ENCODE data around the gene ZNF221. TPM values are rescaled to one million over a fixed set of nuclear protein-coding genes. Genes with fewer than 3 reads are reported as not detected.

ZNF221 gene
- total and polyA plus RNA-seq, 11 donors: 2.4 to 6.7 (median 3.7) TPM

Other genes with a start within 250 kb of the ZNF221 start
- not detected for gene IRGC, start 235.2 kb upstream of the ZNF221 start, total RNA-seq
- gene IRGC, start 235.2 kb upstream of the ZNF221 start, polyA plus RNA-seq: not detected
- 10 to 100 TPM in 6 of 9 donors, 1 to 10 TPM in 3; 5.8 to 27.7 (median 14.6) TPM for gene SMG9, start 196.3 kb upstream of the ZNF221 start, total RNA-seq
- 10 to 100 TPM; 15.6 to 19.9 TPM for gene SMG9, start 196.3 kb upstream of the ZNF221 start, polyA plus RNA-seq
- 1 to 10 TPM in 2 of 9 donors, under 1 TPM in 7; 0.15 to 3.7 (median 0.63) TPM for gene KCNN4, start 170.3 kb upstream of the ZNF221 start, total RNA-seq
- 1 to 10 TPM in 1 of 2 donors, under 1 TPM in 1; 0.46 to 1.1 TPM for gene KCNN4, start 170.3 kb upstream of the ZNF221 start, polyA plus RNA-seq
- 1 to 10 TPM in 8 of 9 donors, under 1 TPM in 1; 0.37 to 7.9 (median 1.4) TPM for gene LYPD5, start 148.8 kb upstream of the ZNF221 start, total RNA-seq
- gene LYPD5, start 148.8 kb upstream of the ZNF221 start, polyA plus RNA-seq: 1 to 10 TPM in 1 of 2 donors, under 1 TPM in 1; 0.34 to 1.9 TPM
- 10 to 100 TPM in 6 of 9 donors, 1 to 10 TPM in 3; 4.6 to 13.4 (median 11.9) TPM for gene ZNF283, start 123.9 kb upstream of the ZNF221 start, total RNA-seq
- gene ZNF283, start 123.9 kb upstream of the ZNF221 start, polyA plus RNA-seq: 1 to 10 TPM; 4.8 to 5.0 TPM
- gene ZNF404, start 67.3 kb upstream of the ZNF221 start, total RNA-seq: 1 to 10 TPM; 2.3 to 7.6 (median 6.1) TPM
- gene ZNF404, start 67.3 kb upstream of the ZNF221 start, polyA plus RNA-seq: 10 to 100 TPM in 1 of 2 donors, 1 to 10 TPM in 1; 5.6 to 18.7 TPM
- 1 to 10 TPM; 4.0 to 9.9 (median 7.2) TPM for gene ZNF45, start 15.9 kb upstream of the ZNF221 start, total RNA-seq
- gene ZNF45, start 15.9 kb upstream of the ZNF221 start, polyA plus RNA-seq: 1 to 10 TPM; 2.4 to 5.4 TPM
- 1 to 10 TPM; 4.0 to 7.7 (median 6.6) TPM for gene ZNF155, start 33.0 kb downstream of the ZNF221 start, total RNA-seq
- gene ZNF155, start 33.0 kb downstream of the ZNF221 start, polyA plus RNA-seq: 1 to 10 TPM; 4.9 to 5.1 TPM
- gene ZNF230, start 51.7 kb downstream of the ZNF221 start, total RNA-seq: 1 to 10 TPM; 1.7 to 4.3 (median 2.5) TPM
- 1 to 10 TPM; 1.8 to 1.9 TPM for gene ZNF230, start 51.7 kb downstream of the ZNF221 start, polyA plus RNA-seq
- 1 to 10 TPM; 2.3 to 5.0 (median 3.9) TPM for gene ZNF222, start 74.2 kb downstream of the ZNF221 start, total RNA-seq
- gene ZNF222, start 74.2 kb downstream of the ZNF221 start, polyA plus RNA-seq: 1 to 10 TPM; 2.1 to 7.7 TPM
- gene ZNF223, start 100.8 kb downstream of the ZNF221 start, total RNA-seq: 1 to 10 TPM; 1.7 to 5.1 (median 3.2) TPM
- 1 to 10 TPM; 2.6 to 4.5 TPM for gene ZNF223, start 100.8 kb downstream of the ZNF221 start, polyA plus RNA-seq
- gene ZNF284, start 120.9 kb downstream of the ZNF221 start, total RNA-seq: 1 to 10 TPM; 1.2 to 2.7 (median 1.8) TPM
- gene ZNF284, start 120.9 kb downstream of the ZNF221 start, polyA plus RNA-seq: 1 to 10 TPM; 1.1 TPM
- gene ZNF224, start 143.1 kb downstream of the ZNF221 start, total RNA-seq: 10 to 100 TPM in 8 of 9 donors, 1 to 10 TPM in 1; 9.9 to 17.7 (median 13.0) TPM
- gene ZNF224, start 143.1 kb downstream of the ZNF221 start, polyA plus RNA-seq: 10 to 100 TPM in 1 of 2 donors, 1 to 10 TPM in 1; 7.1 to 11.8 TPM
- 1 to 10 TPM; 1.3 to 6.2 (median 3.7) TPM for gene ZNF225, start 162.2 kb downstream of the ZNF221 start, total RNA-seq
- 1 to 10 TPM; 1.4 to 2.1 TPM for gene ZNF225, start 162.2 kb downstream of the ZNF221 start, polyA plus RNA-seq
- gene ZNF234, start 190.3 kb downstream of the ZNF221 start, total RNA-seq: 10 to 100 TPM in 3 of 9 donors, 1 to 10 TPM in 6; 4.6 to 12.8 (median 9.4) TPM
- gene ZNF234, start 190.3 kb downstream of the ZNF221 start, polyA plus RNA-seq: 1 to 10 TPM; 4.5 to 4.7 TPM
- 10 to 100 TPM; 12.2 to 29.2 (median 21.1) TPM for gene ZNF226, start 213.9 kb downstream of the ZNF221 start, total RNA-seq
- 10 to 100 TPM; 18.9 to 20.1 TPM for gene ZNF226, start 213.9 kb downstream of the ZNF221 start, polyA plus RNA-seq